A549 (cell line): ENCODE measurements around the gene SNAP25. TPM values are rescaled to one million over a fixed set of nuclear protein-coding genes. Genes with fewer than 3 reads are reported as not detected.

Experiments used
- ATAC-seq, 2 experiments: fragments of 200-7000 bp in 1 of 2; fragments of >200 bp in 1 of 2; cut with Nextera tagmentation in 1 of 2; cut with Tn5 transposase in 1 of 2; 3 replicates each; pipeline versions ENCODE4 v1.8.0 to v1.9.1; 2018 to 2020; ENCODE audit warnings: mild to moderate bottlenecking in 1 of 2, moderate library complexity in 1 of 2
- CTCF ChIA-PET: fragments of 300-600 bp; sonication (Branson Sonifier 250); formaldehyde crosslinking; extraction: SDS; loops from one replicate; lab custom pipeline; 2021; ENCODE audit warnings: antibody characterized with exemption, inconsistent platforms; lab: Yijun Ruan, JAX
- POLR2A ChIA-PET: fragments of 350-600 bp; formaldehyde crosslinking; extraction: SDS; loops from one replicate; lab custom pipeline; 2021; ENCODE audit warnings: antibody characterized with exemption, inconsistent platforms; lab: Yijun Ruan, JAX
- DNase-seq, 2 experiments: peaks; one replicate each; pipeline versions ENCODE4 v3.0.0 to v3.0.0-alpha.2; 2011 to 2016; ENCODE audit warnings: low read depth in 1 of 2, low spot score in 1 of 2
- FAIRE-seq: peaks from 2 replicates; lab custom pipeline; 2011; peaks lifted over from hg19 to GRCh38; lab: Jason Lieb, UNC
- H3K27ac ChIP-seq, 2 experiments: fragments of >200 bp; sonication (Bioruptor Twin); formaldehyde crosslinking; 3 replicates each; pipeline ENCODE4 v1.5.1; 2016 to 2017
- H3K4me1 ChIP-seq: fragments of >200 bp; sonication (Bioruptor Twin); formaldehyde crosslinking; 3 replicates; pipeline ENCODE4 v1.6.1; 2016
- H3K4me2 ChIP-seq: fragments of >200 bp; sonication (Bioruptor Twin); formaldehyde crosslinking; 3 replicates; pipeline ENCODE4 v1.6.1; 2016
- H3K4me3 ChIP-seq: fragments of >200 bp; sonication (Bioruptor Twin); formaldehyde crosslinking; 3 replicates; pipeline ENCODE4 v1.5.1; 2016
- H3K9me3 ChIP-seq: fragments of >200 bp; sonication (Bioruptor Twin); formaldehyde crosslinking; 3 replicates; pipeline ENCODE4 v1.6.1; 2016
- ATOH8 ChIP-seq: fragments of 250-450 bp; sonication (Bioruptor Pico); IDR thresholded peaks from 2 replicates; pipeline ENCODE4 v1.5.0; 2020; ENCODE audit warnings: low read depth, mild to moderate bottlenecking, moderate library complexity
- BHLHE40 ChIP-seq: IDR thresholded peaks from 2 replicates; pipeline ENCODE4 v1.6.1; 2012; ENCODE audit warnings: low read depth, low read length, inconsistent platforms
- CBX8 ChIP-seq: fragments of 200-600 bp; sonication (generic); IDR thresholded peaks from 2 replicates; pipeline ENCODE4 v1.6.1; 2016
- CEBPB ChIP-seq, 2 experiments: fragments of >200 bp in 1 of 2; sonication (Bioruptor Twin) in 1 of 2; formaldehyde crosslinking in 1 of 2; IDR thresholded peaks; 2 replicates each; pipeline ENCODE4 v1.6.1; 2012 to 2016
- E2F6 ChIP-seq: IDR thresholded peaks from 2 replicates; pipeline ENCODE4 v1.6.1; 2012; ENCODE audit warnings: low read depth, borderline replicate concordance
- EP300 ChIP-seq, 2 experiments: fragments of >200 bp; sonication (Bioruptor Twin); formaldehyde crosslinking; IDR thresholded peaks; 2 replicates in 1 of 2; 3 replicates in 1 of 2; pipeline ENCODE4 v1.6.1; 2016 to 2017
- FOSB ChIP-seq: fragments of 250-450 bp; sonication (Bioruptor Pico); IDR thresholded peaks from 2 replicates; pipeline ENCODE4 v1.5.0; 2020; ENCODE audit warnings: mild to moderate bottlenecking, moderate library complexity
- GATA3 ChIP-seq: IDR thresholded peaks from 2 replicates; pipeline ENCODE4 v1.6.1; 2012; ENCODE audit warnings: borderline replicate concordance
- HEYL ChIP-seq: fragments of 250-450 bp; sonication (Bioruptor Pico); IDR thresholded peaks from 2 replicates; pipeline ENCODE4 v1.8.0; 2021; ENCODE audit warnings: mild to moderate bottlenecking, moderate library complexity
- HOXB13 ChIP-seq: fragments of 250-450 bp; sonication (Bioruptor Pico); IDR thresholded peaks from 2 replicates; pipeline ENCODE4 v1.5.0; 2020; ENCODE audit warnings: low read depth, mild to moderate bottlenecking, moderate library complexity
- HOXB5 ChIP-seq: fragments of 250-450 bp; sonication (Bioruptor Pico); IDR thresholded peaks from 2 replicates; pipeline ENCODE4 v1.5.0; 2020; ENCODE audit warnings: mild to moderate bottlenecking, moderate library complexity
- JUN ChIP-seq, 2 experiments: fragments of >200 bp; sonication (Bioruptor Twin); formaldehyde crosslinking; IDR thresholded peaks; 2 replicates in 1 of 2; 3 replicates in 1 of 2; pipeline ENCODE4 v1.6.1; 2016 to 2017
- JUNB ChIP-seq: fragments of >200 bp; sonication (Bioruptor Twin); formaldehyde crosslinking; IDR thresholded peaks from 2 replicates; pipeline ENCODE4 v1.6.1; 2016
- MAFK ChIP-seq: fragments of 450-650 bp; IDR thresholded peaks from 2 replicates; pipeline ENCODE4 v1.6.1; 2014; ENCODE audit not compliant: partially characterized antibody
- NPAS2 ChIP-seq: fragments of 250-450 bp; sonication (Bioruptor Pico); IDR thresholded peaks from 2 replicates; pipeline ENCODE4 v1.8.0; 2022; ENCODE audit warnings: mild to moderate bottlenecking, moderate library complexity, borderline replicate concordance
- RAD21 ChIP-seq, 2 experiments: fragments of >200 bp in 1 of 2; sonication (Bioruptor Twin) in 1 of 2; formaldehyde crosslinking in 1 of 2; IDR thresholded peaks in 1 of 2; conservative IDR thresholded peaks in 1 of 2; 2 replicates in 1 of 2; 3 replicates in 1 of 2; pipeline ENCODE4 v1.6.1; 2012 to 2018; ENCODE audit warnings: inconsistent platforms in 1 of 2
- RARB ChIP-seq: fragments of 250-450 bp; sonication (Bioruptor Pico); IDR thresholded peaks from 2 replicates; pipeline ENCODE4 v1.8.0; 2021; ENCODE audit warnings: mild to moderate bottlenecking, moderate library complexity
- RCOR1 ChIP-seq: fragments of 150-350 bp; IDR thresholded peaks from 2 replicates; pipeline ENCODE4 v1.6.1; 2014; ENCODE audit warnings: antibody characterized with exemption, low read length, low read depth
- SMC3 ChIP-seq: fragments of >200 bp; sonication (Bioruptor Twin); formaldehyde crosslinking; IDR thresholded peaks from 3 replicates; pipeline ENCODE4 v1.6.1; 2018; ENCODE audit warnings: inconsistent platforms
- SREBF2 ChIP-seq: fragments of 450-650 bp; IDR thresholded peaks from 2 replicates; pipeline ENCODE4 v1.6.1; 2014; ENCODE audit warnings: mild to moderate bottlenecking, moderate library complexity
- TFCP2L1 ChIP-seq: fragments of 250-450 bp; sonication (Bioruptor Pico); IDR thresholded peaks from 2 replicates; pipeline ENCODE4 v1.5.0; 2021; ENCODE audit warnings: mild to moderate bottlenecking
- USF2 ChIP-seq: fragments of 450-650 bp; IDR thresholded peaks from 2 replicates; pipeline ENCODE4 v1.6.1; 2014; ENCODE audit warnings: antibody characterized with exemption
- ZC3H11A ChIP-seq: fragments of 450-650 bp; IDR thresholded peaks from 2 replicates; pipeline ENCODE4 v1.6.1; 2014; ENCODE audit warnings: antibody characterized with exemption, mild to moderate bottlenecking
- ZSCAN20 ChIP-seq: fragments of 250-450 bp; sonication (Bioruptor Pico); IDR thresholded peaks from 2 replicates; pipeline ENCODE4 v1.8.0; 2022; ENCODE audit warnings: mild to moderate bottlenecking, moderate library complexity
- WGBS: methylation state at CpG from one replicate; pipeline ENCODE4 v1.1.6; 2017; ENCODE audit errors: missing lambda C conversion rate; 5-methylcytosine and 5-hydroxymethylcytosine counted together
- polyA plus RNA-seq, 4 experiments: library from polyadenylated mRNA; depleted of rRNA in 3 of 4; stranded (reverse); fragments of >200 nt; fragmentation: RNase III in 1 of 4; extraction: RNeasy Plus Mini Kit Qiagen cat#74134 plus additional on column Dnase treatment in 1 of 4; gene quantifications; 2 replicates in 3 of 4; 3 replicates in 1 of 4; pipeline ENCODE4 v1.2.3, GENCODE V29; 2011 to 2017
- TF ChIP-seq, protein P1 (sequence below): IDR thresholded peaks from 2 replicates; pipeline ENCODE4 v1.6.1; 2012
- TF ChIP-seq, protein P2 (sequence below): fragments of >200 bp; sonication (Bioruptor Twin); formaldehyde crosslinking; IDR thresholded peaks from 3 replicates; pipeline ENCODE4 v1.6.1; 2016
- TF ChIP-seq, protein P3 (sequence below): fragments of >200 bp; sonication (Bioruptor Twin); formaldehyde crosslinking; IDR thresholded peaks from 3 replicates; pipeline ENCODE4 v1.5.1; 2016

The SNAP25 gene
- polyA plus RNA-seq, 2 of the 4 experiments (the other 2 are of a cell fraction): 39.6 to 53.6 TPM

DNA sequence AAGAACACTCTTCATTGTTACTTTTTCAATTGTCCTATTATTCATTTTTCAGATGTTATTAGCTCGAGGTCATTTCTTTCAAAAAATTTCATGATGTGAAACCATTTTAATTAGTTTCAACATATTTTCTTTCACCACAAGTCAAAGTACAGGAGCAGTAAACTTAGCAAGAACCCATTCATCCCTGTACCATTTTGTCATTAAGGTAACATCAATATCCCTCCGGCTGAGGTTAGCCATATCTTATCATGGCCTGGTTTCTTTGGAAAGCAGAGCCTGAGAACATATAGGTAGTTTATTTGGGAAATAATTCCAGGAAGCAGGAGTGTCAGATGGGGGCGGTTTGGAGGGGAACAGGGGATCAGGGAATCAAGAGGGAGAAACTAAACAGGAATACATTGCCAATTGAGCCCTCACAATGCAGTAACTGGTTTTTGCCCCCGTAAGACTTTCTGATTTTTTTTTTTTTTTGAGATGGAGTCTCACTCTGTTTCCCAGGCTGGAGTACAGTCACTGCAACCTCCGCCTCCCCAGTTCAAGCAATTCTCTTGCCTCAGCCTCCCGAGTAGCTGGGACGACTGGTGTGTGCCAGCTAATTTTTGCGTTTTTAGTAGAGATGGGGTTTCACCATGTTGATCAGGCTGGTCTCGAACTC lies 131.7 kb downstream of the SNAP25 start:
- H3K4me1 ChIP-seq: peaks cover 63% of the 10 kb centered on the region
- peak overlapping the region; percentile 92 to 93 for H3K27ac ChIP-seq
- H3K4me3 ChIP-seq: no peak overlapping the region
- ChIA-PET POLR2A (interaction anchor here (2.7 to 4.9 kb wide), 2 partner anchors 19 to 22 kb away, joined by 14 to 61 read pairs; no protein-coding TSS in a partner anchor), CTCF (interaction anchor here (0.7 to 4.3 kb wide), 6 partner anchors 8 to 372 kb away, joined by 3 to 42 read pairs (median 10); no protein-coding TSS in a partner anchor)
- no peak for ATAC-seq
- peak; percentile 97 for FAIRE-seq
- WGBS: 93% methylated on average over 9 of the region's 9 CpGs
- peaks cover 9% of the 10 kb centered on the region; the same call in 1 of the 3 replicates for H3K9me3 ChIP-seq
- no peak for TF ChIP-seq JUNB
- 0 out of 2 replicates have a peak, but pooled peaks have one; percentile 9 for TF ChIP-seq E2F6
- TF ChIP-seq RCOR1: no peak
- TF ChIP-seq GATA3: no peak
- TF ChIP-seq MAFK: no peak
- no peak for TF ChIP-seq FOSB (CRISPR knock-in tag)
- TF ChIP-seq TFCP2L1: no peak
- 0 out of 2 replicates have a peak, but pooled peaks have one; percentile 37 for TF ChIP-seq ZSCAN20 (CRISPR knock-in tag)
- H3K4me2 ChIP-seq: peak overlapping the region; percentile 72; the same call in 2 of the 3 replicates
- DNase-seq: no peak

GRCh38 chr20:10352934-10353824 lies 134.5 kb downstream of the SNAP25 start:
- H3K4me2 ChIP-seq: peak overlapping the region; percentile 72
- ATAC-seq: peak; percentile 41 to 53
- CTCF ChIA-PET: interaction anchor here (0.6 to 4.3 kb wide), 26 partner anchors 11 to 736 kb away, joined by 3 to 42 read pairs (median 5); partner anchors contain the start of gene SNAP25
- peaks cover 26% of the 10 kb centered on the region; the same call in 2 of the 3 replicates for H3K9me3 ChIP-seq
- FAIRE-seq: peak; percentile 98
- 5% methylated on average over 6 of the region's 6 CpGs for WGBS
- no peak overlapping the region for H3K4me3 ChIP-seq
- peaks cover 45% of the 10 kb centered on the region for H3K4me1 ChIP-seq
- peak overlapping the region; percentile 92 to 93 for H3K27ac ChIP-seq
- peak; percentile 31 to 87 for DNase-seq
- POLR2A ChIA-PET: interaction anchor here (0.6 to 4.9 kb wide), 28 partner anchors 11 to 321 kb away, joined by 3 to 61 read pairs (median 4); partner anchors contain the start of genes JAG1, MKKS, SLX4IP and SNAP25
- peak; percentile 38; the same call in 1 of the 3 replicates for TF ChIP-seq SMC3
- TF ChIP-seq ZC3H11A: no peak
- TF ChIP-seq JUNB: peak; percentile 52; the same call in 1 of the 2 replicates
- no peak for TF ChIP-seq USF2
- TF ChIP-seq HEYL (CRISPR knock-in tag): no peak
- no peak for TF ChIP-seq NPAS2
- peak; percentile 40 for TF ChIP-seq RARB (CRISPR knock-in tag)
- peak in 1 of 2 experiments; percentile 65; a peak in 1 of 4 replicates for TF ChIP-seq CEBPB (IDR thresholded peaks at IDR 0.05)
- TF ChIP-seq, protein P1, sequence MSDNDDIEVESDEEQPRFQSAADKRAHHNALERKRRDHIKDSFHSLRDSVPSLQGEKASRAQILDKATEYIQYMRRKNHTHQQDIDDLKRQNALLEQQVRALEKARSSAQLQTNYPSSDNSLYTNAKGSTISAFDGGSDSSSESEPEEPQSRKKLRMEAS: peak; percentile 24; the same call in 1 of the 2 replicates
- no peak for TF ChIP-seq BHLHE40
- TF ChIP-seq EP300 (IDR thresholded peaks at IDR 0.05): peak; percentile 81 to 95; a peak in 4 of 5 replicates
- no peak for TF ChIP-seq CBX8
- TF ChIP-seq, protein P2, sequence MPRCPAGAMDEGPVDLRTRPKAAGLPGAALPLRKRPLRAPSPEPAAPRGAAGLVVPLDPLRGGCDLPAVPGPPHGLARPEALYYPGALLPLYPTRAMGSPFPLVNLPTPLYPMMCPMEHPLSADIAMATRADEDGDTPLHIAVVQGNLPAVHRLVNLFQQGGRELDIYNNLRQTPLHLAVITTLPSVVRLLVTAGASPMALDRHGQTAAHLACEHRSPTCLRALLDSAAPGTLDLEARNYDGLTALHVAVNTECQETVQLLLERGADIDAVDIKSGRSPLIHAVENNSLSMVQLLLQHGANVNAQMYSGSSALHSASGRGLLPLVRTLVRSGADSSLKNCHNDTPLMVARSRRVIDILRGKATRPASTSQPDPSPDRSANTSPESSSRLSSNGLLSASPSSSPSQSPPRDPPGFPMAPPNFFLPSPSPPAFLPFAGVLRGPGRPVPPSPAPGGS: 0 out of 3 replicates have a peak, but pooled peaks have one; percentile 33
- TF ChIP-seq RCOR1: no peak
- TF ChIP-seq HOXB13 (CRISPR knock-in tag): peak; percentile 76
- TF ChIP-seq HOXB5: peak; percentile 88
- TF ChIP-seq JUN (IDR thresholded peaks at IDR 0.05): peak; percentile 24 to 83; a peak in 3 of 5 replicates
- TF ChIP-seq RAD21 (conservative IDR thresholded peaks at IDR 0.05 in 1 of 2, IDR thresholded peaks at IDR 0.05 in 1 of 2): peak; percentile 15 to 35; a peak in 3 of 5 replicates
- TF ChIP-seq SREBF2: no peak
- TF ChIP-seq FOSB (CRISPR knock-in tag): peak; percentile 86; the same call in 1 of the 2 replicates
- TF ChIP-seq, protein P3, sequence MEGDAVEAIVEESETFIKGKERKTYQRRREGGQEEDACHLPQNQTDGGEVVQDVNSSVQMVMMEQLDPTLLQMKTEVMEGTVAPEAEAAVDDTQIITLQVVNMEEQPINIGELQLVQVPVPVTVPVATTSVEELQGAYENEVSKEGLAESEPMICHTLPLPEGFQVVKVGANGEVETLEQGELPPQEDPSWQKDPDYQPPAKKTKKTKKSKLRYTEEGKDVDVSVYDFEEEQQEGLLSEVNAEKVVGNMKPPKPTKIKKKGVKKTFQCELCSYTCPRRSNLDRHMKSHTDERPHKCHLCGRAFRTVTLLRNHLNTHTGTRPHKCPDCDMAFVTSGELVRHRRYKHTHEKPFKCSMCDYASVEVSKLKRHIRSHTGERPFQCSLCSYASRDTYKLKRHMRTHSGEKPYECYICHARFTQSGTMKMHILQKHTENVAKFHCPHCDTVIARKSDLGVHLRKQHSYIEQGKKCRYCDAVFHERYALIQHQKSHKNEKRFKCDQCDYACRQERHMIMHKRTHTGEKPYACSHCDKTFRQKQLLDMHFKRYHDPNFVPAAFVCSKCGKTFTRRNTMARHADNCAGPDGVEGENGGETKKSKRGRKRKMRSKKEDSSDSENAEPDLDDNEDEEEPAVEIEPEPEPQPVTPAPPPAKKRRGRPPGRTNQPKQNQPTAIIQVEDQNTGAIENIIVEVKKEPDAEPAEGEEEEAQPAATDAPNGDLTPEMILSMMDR: no peak
- TF ChIP-seq ATOH8 (CRISPR knock-in tag): peak; percentile 61; the same call in 1 of the 2 replicates
